Measurements from ENCODE around the gene CHAF1B. TPM values are rescaled to one million over a fixed set of nuclear protein-coding genes. Genes with fewer than 3 reads are reported as not detected.

The CHAF1B gene
- total and polyA plus RNA-seq, 2 of the 8 experiments (the other 6 are each of a cell fraction or from before 2014, with no cell fraction given): 11.8 to 23.1 TPM

DNA sequence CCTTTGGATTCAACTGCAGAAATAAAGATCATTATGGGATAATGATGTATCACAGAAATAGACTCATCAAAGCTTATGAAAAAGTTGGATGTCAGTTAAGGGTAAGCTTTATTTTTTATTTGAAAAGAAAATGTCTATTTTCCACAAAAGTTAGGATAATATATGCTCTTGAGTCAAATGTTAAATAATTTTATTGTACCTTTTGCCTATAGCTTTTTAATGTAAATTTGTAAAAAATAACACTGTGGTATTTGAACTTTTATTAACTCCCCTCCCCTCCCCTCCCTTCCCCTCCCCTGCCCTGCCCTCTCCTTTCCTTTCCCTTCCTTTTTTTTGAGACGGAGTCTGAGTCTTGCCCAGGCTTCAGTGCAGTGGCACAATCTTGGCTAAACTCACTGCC lies 40.3 kb upstream of the CHAF1B start:
- no peak overlapping the region for H3K18ac ChIP-seq (ENCODE audit: extremely low read depth, low read length)
- H2BK15ac ChIP-seq (ENCODE audit: low read length): no peak overlapping the region
- no peak for TF ChIP-seq ASH2L (IDR thresholded peaks at IDR 0.05; ENCODE audit: low read length)
- H4K91ac ChIP-seq (replicated peaks; ENCODE audit: insufficient read length, low read length): no peak overlapping the region
- H4K8ac ChIP-seq (ENCODE audit: extremely low read depth, insufficient read depth, low read length): no peak overlapping the region
- no peak overlapping the region for H3K14ac ChIP-seq (ENCODE audit: insufficient read length)
- no peak overlapping the region for H3K4me3 ChIP-seq (ENCODE audit: extremely low read depth in 1 of 4, insufficient read depth in 2 of 4, low read depth in 3 of 4, low read length in 4 of 4)
- no peak overlapping the region for H2AK5ac ChIP-seq (ENCODE audit: low read depth, low read length)
- H4K20me1 ChIP-seq (replicated peaks in 1 of 2; ENCODE audit: control insufficient read depth in 1 of 2, insufficient read depth in 2 of 2, low read length in 2 of 2): peaks cover 0 to 2% of the 10 kb centered on the region in 2 experiments
- H2AFZ ChIP-seq (ENCODE audit: low read length): no peak overlapping the region
- H3K9ac ChIP-seq (replicated peaks in 1 of 4; ENCODE audit: extremely low read depth in 1 of 4, low read depth in 3 of 4, low read length in 3 of 4): no peak overlapping the region
- H3K4me1 ChIP-seq (replicated peaks in 1 of 4; ENCODE audit: control insufficient read depth in 3 of 4, insufficient read depth in 4 of 4, low read length in 3 of 4): no peaks in the 10 kb centered on the region
- H3K27me3 ChIP-seq (replicated peaks in 1 of 4; ENCODE audit: control insufficient read depth in 3 of 4, extremely low read depth in 1 of 4, insufficient read depth in 3 of 4, low read length in 3 of 4): no peaks in the 10 kb centered on the region
- H3K79me2 ChIP-seq (ENCODE audit: control insufficient read depth in 1 of 2, insufficient read depth in 2 of 2, low read length in 2 of 2): no peaks in the 10 kb centered on the region
- no peak for FAIRE-seq
- H4K5ac ChIP-seq (ENCODE audit: insufficient read length, low read depth, low read length): no peak overlapping the region
- WGBS, 2 experiments (ENCODE audit: extremely low coverage in 1 of 2, insufficient coverage in 1 of 2, insufficient read length in 1 of 2, insufficient replicate concordance in 2 of 2, low coverage in 1 of 2, low lambda C conversion rate in 2 of 2, missing lambda C conversion rate in 1 of 2): 83% methylated on average over 1 of the region's 1 CpG; no CpG with 5 or more reads in 1 of the 2 experiments
- no peaks in the 10 kb centered on the region for H3K23me2 ChIP-seq (ENCODE audit: low read depth, low read length)
- H2BK120ac ChIP-seq (replicated peaks; ENCODE audit: low read depth, low read length): no peak overlapping the region
- H3K23ac ChIP-seq (ENCODE audit: insufficient read length): no peak overlapping the region
- no peaks in the 10 kb centered on the region for H3K9me3 ChIP-seq (ENCODE audit: insufficient read depth in 2 of 2, low read depth in 1 of 2, low read length in 1 of 2)
- ChIA-PET POLR2A (ENCODE audit: partially characterized antibody) (interaction anchor here (0.6 to 0.9 kb wide), 2 partner anchors 59 to 224 kb away, joined by 3 read pairs; no protein-coding TSS in a partner anchor), CTCF (ENCODE audit: partially characterized antibody) (interaction anchor here (0.6 to 2.1 kb wide), 5 partner anchors 9 to 85 kb away, joined by 3 to 6 read pairs (median 5); no protein-coding TSS in a partner anchor)
- no peak overlapping the region for H2BK5ac ChIP-seq (ENCODE audit: low read depth, low read length)
- no peak overlapping the region for H3K27ac ChIP-seq (ENCODE audit: low read depth, low read length)
- no peak for DNase-seq (ENCODE audit: low read depth in 1 of 2, low spot score in 2 of 2)
- H3K4ac ChIP-seq (replicated peaks; ENCODE audit: insufficient read length, low read depth, low read length): no peak overlapping the region
- H3K56ac ChIP-seq (replicated peaks; ENCODE audit: insufficient read length, low read depth, low read length): no peak overlapping the region
- no peak overlapping the region for H2BK12ac ChIP-seq (ENCODE audit: low read depth, low read length)
- no peaks in the 10 kb centered on the region for H3K79me1 ChIP-seq (ENCODE audit: low read depth, low read length)
- no peak overlapping the region for H2BK20ac ChIP-seq (ENCODE audit: low read length)
- peaks cover 10 to 78% (median 47%) of the 10 kb centered on the region in 4 experiments for H3K36me3 ChIP-seq (ENCODE audit: control insufficient read depth in 2 of 4, insufficient read depth in 4 of 4, low read length in 3 of 4)
- H3K4me2 ChIP-seq (ENCODE audit: insufficient read depth in 1 of 2, low read depth in 2 of 2, low read length in 2 of 2): no peak overlapping the region

Data from H1 (cell line).